Body of pancreas (tissue), 4 donors: ENCODE results near the gene HNRNPL.

Source experiments
- POLR2A ChIP-seq, 3 donors: fragments of 450-650 bp; IDR thresholded peaks; one replicate each; pipeline ENCODE4 v1.6.1; 2016; ENCODE audit warnings: antibody characterized with exemption in 3 of 3, mild to moderate bottlenecking in 2 of 3
- TF ChIP-seq, protein P1 (sequence below), 7 experiments: fragments of 450-650 bp in 4 of 7; fragments of 200-600 bp in 3 of 7; sonication (generic) in 3 of 7; IDR thresholded peaks; one replicate each; pipeline ENCODE4 v1.5.1; 2016 to 2019; ENCODE audit warnings: antibody characterized with exemption in 7 of 7

- TF ChIP-seq, protein P1, sequence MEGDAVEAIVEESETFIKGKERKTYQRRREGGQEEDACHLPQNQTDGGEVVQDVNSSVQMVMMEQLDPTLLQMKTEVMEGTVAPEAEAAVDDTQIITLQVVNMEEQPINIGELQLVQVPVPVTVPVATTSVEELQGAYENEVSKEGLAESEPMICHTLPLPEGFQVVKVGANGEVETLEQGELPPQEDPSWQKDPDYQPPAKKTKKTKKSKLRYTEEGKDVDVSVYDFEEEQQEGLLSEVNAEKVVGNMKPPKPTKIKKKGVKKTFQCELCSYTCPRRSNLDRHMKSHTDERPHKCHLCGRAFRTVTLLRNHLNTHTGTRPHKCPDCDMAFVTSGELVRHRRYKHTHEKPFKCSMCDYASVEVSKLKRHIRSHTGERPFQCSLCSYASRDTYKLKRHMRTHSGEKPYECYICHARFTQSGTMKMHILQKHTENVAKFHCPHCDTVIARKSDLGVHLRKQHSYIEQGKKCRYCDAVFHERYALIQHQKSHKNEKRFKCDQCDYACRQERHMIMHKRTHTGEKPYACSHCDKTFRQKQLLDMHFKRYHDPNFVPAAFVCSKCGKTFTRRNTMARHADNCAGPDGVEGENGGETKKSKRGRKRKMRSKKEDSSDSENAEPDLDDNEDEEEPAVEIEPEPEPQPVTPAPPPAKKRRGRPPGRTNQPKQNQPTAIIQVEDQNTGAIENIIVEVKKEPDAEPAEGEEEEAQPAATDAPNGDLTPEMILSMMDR (IDR thresholded peaks at IDR 0.05) = no peak
- TF ChIP-seq POLR2A (IDR thresholded peaks at IDR 0.05) = no peak
These were observed 39.1 kb upstream of the HNRNPL start for GRCh38 chr19:38888876-38889275.
